ENCODE data around the gene KRT76. TPM values are rescaled to one million over a fixed set of nuclear protein-coding genes. Genes with fewer than 3 reads are reported as not detected.

KRT76 gene
- total and polyA plus RNA-seq, 2 experiments from 2014 or later, result not detected

DNA sequence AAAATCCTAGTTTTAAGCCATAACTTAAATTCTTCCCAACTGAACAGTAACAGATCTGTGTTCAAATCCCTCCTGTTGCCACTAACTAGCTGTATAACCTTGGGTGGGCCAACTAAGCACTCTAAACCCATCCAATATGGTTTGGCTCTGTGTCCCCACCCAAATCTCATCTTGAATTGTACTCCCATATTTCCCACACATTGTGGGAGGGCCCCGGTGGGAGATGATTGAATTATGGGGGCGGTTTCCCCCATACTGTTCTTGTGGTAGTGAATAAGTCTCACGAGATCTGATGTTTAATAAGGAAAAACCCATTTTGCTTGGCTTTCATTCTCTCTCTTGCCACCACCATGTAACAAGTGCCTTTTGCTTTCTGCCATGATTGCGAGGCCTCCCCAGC lies 38.0 kb upstream of the KRT76 start:
- H3K4me3 ChIP-seq, result no peak overlapping the region
- ATAC-seq (no peak), DNase-seq (ENCODE audit: low spot score) (no peak)
- H4K20me1 ChIP-seq (replicated peaks; ENCODE audit: insufficient read depth), result no peaks in the 10 kb centered on the region
- no peak overlapping the region for H3K4me2 ChIP-seq
- H3K27me3 ChIP-seq (ENCODE audit: insufficient read depth), result no peaks in the 10 kb centered on the region
- H3K9me3 Mint-ChIP-seq, result no peaks in the 10 kb centered on the region
- H3K4me1 ChIP-seq (ENCODE audit: insufficient read depth), result no peaks in the 10 kb centered on the region
- no peak overlapping the region for H3K27ac Mint-ChIP-seq
- H3K27me3 Mint-ChIP-seq (ENCODE audit: insufficient read depth, low read depth, poor library complexity), result peaks cover 4% of the 10 kb centered on the region
- H3K9me2 ChIP-seq (ENCODE audit: insufficient read depth), result no peaks in the 10 kb centered on the region
- H3F3A ChIP-seq (replicated peaks; ENCODE audit: low read depth), result no peaks in the 10 kb centered on the region
- TF ChIP-seq, protein P1, sequence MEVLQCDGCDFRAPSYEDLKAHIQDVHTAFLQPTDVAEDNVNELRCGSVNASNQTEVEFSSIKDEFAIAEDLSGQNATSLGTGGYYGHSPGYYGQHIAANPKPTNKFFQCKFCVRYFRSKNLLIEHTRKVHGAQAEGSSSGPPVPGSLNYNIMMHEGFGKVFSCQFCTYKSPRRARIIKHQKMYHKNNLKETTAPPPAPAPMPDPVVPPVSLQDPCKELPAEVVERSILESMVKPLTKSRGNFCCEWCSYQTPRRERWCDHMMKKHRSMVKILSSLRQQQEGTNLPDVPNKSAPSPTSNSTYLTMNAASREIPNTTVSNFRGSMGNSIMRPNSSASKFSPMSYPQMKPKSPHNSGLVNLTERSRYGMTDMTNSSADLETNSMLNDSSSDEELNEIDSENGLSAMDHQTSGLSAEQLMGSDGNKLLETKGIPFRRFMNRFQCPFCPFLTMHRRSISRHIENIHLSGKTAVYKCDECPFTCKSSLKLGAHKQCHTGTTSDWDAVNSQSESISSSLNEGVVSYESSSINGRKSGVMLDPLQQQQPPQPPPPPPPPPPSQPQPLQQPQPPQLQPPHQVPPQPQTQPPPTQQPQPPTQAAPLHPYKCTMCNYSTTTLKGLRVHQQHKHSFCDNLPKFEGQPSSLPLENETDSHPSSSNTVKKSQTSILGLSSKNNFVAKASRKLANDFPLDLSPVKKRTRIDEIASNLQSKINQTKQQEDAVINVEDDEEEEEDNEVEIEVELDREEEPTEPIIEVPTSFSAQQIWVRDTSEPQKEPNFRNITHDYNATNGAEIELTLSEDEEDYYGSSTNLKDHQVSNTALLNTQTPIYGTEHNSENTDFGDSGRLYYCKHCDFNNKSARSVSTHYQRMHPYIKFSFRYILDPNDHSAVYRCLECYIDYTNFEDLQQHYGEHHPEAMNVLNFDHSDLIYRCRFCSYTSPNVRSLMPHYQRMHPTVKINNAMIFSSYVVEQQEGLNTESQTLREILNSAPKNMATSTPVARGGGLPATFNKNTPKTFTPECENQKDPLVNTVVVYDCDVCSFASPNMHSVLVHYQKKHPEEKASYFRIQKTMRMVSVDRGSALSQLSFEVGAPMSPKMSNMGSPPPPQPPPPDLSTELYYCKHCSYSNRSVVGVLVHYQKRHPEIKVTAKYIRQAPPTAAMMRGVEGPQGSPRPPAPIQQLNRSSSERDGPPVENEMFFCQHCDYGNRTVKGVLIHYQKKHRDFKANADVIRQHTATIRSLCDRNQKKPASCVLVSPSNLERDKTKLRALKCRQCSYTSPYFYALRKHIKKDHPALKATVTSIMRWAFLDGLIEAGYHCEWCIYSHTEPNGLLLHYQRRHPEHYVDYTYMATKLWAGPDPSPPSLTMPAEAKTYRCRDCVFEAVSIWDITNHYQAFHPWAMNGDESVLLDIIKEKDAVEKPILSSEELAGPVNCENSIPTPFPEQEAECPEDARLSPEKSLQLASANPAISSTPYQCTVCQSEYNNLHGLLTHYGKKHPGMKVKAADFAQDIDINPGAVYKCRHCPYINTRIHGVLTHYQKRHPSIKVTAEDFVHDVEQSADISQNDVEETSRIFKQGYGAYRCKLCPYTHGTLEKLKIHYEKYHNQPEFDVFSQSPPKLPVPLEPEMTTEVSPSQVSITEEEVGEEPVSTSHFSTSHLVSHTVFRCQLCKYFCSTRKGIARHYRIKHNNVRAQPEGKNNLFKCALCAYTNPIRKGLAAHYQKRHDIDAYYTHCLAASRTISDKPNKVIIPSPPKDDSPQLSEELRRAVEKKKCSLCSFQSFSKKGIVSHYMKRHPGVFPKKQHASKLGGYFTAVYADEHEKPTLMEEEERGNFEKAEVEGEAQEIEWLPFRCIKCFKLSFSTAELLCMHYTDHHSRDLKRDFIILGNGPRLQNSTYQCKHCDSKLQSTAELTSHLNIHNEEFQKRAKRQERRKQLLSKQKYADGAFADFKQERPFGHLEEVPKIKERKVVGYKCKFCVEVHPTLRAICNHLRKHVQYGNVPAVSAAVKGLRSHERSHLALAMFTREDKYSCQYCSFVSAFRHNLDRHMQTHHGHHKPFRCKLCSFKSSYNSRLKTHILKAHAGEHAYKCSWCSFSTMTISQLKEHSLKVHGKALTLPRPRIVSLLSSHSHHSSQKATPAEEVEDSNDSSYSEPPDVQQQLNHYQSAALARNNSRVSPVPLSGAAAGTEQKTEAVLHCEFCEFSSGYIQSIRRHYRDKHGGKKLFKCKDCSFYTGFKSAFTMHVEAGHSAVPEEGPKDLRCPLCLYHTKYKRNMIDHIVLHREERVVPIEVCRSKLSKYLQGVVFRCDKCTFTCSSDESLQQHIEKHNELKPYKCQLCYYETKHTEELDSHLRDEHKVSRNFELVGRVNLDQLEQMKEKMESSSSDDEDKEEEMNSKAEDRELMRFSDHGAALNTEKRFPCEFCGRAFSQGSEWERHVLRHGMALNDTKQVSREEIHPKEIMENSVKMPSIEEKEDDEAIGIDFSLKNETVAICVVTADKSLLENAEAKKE (CRISPR knock-in tag; IDR thresholded peaks at IDR 0.05), result no peak
- TF ChIP-seq, protein P2, sequence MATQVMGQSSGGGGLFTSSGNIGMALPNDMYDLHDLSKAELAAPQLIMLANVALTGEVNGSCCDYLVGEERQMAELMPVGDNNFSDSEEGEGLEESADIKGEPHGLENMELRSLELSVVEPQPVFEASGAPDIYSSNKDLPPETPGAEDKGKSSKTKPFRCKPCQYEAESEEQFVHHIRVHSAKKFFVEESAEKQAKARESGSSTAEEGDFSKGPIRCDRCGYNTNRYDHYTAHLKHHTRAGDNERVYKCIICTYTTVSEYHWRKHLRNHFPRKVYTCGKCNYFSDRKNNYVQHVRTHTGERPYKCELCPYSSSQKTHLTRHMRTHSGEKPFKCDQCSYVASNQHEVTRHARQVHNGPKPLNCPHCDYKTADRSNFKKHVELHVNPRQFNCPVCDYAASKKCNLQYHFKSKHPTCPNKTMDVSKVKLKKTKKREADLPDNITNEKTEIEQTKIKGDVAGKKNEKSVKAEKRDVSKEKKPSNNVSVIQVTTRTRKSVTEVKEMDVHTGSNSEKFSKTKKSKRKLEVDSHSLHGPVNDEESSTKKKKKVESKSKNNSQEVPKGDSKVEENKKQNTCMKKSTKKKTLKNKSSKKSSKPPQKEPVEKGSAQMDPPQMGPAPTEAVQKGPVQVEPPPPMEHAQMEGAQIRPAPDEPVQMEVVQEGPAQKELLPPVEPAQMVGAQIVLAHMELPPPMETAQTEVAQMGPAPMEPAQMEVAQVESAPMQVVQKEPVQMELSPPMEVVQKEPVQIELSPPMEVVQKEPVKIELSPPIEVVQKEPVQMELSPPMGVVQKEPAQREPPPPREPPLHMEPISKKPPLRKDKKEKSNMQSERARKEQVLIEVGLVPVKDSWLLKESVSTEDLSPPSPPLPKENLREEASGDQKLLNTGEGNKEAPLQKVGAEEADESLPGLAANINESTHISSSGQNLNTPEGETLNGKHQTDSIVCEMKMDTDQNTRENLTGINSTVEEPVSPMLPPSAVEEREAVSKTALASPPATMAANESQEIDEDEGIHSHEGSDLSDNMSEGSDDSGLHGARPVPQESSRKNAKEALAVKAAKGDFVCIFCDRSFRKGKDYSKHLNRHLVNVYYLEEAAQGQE (IDR thresholded peaks at IDR 0.05; ENCODE audit: unreplicated experiment), result no peak
- TF ChIP-seq POLR2AphosphoS5 (IDR thresholded peaks at IDR 0.05; ENCODE audit: low read depth), result no peak
- no peak for TF ChIP-seq JUNB (IDR thresholded peaks at IDR 0.05; ENCODE audit: unreplicated experiment)
- TF ChIP-seq CREB1 (CRISPR knock-in tag; IDR thresholded peaks at IDR 0.05; ENCODE audit: low read depth), result no peak
- TF ChIP-seq ZNF114 (CRISPR knock-in tag; IDR thresholded peaks at IDR 0.05), result no peak
- TF ChIP-seq, protein P3, sequence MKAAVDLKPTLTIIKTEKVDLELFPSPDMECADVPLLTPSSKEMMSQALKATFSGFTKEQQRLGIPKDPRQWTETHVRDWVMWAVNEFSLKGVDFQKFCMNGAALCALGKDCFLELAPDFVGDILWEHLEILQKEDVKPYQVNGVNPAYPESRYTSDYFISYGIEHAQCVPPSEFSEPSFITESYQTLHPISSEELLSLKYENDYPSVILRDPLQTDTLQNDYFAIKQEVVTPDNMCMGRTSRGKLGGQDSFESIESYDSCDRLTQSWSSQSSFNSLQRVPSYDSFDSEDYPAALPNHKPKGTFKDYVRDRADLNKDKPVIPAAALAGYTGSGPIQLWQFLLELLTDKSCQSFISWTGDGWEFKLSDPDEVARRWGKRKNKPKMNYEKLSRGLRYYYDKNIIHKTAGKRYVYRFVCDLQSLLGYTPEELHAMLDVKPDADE (IDR thresholded peaks at IDR 0.05), result no peak
- no peak for TF ChIP-seq NANOG (IDR thresholded peaks at IDR 0.05; ENCODE audit: borderline replicate concordance)
- no peak for TF ChIP-seq EZH2phosphoT487 (IDR thresholded peaks at IDR 0.05; ENCODE audit: unreplicated experiment)
- TF ChIP-seq STAT1 (IDR thresholded peaks at IDR 0.05; ENCODE audit: unreplicated experiment), result no peak
- no peak for TF ChIP-seq EZH2 (IDR thresholded peaks at IDR 0.05; ENCODE audit: low read depth, unreplicated experiment)
- TF ChIP-seq, protein P4, sequence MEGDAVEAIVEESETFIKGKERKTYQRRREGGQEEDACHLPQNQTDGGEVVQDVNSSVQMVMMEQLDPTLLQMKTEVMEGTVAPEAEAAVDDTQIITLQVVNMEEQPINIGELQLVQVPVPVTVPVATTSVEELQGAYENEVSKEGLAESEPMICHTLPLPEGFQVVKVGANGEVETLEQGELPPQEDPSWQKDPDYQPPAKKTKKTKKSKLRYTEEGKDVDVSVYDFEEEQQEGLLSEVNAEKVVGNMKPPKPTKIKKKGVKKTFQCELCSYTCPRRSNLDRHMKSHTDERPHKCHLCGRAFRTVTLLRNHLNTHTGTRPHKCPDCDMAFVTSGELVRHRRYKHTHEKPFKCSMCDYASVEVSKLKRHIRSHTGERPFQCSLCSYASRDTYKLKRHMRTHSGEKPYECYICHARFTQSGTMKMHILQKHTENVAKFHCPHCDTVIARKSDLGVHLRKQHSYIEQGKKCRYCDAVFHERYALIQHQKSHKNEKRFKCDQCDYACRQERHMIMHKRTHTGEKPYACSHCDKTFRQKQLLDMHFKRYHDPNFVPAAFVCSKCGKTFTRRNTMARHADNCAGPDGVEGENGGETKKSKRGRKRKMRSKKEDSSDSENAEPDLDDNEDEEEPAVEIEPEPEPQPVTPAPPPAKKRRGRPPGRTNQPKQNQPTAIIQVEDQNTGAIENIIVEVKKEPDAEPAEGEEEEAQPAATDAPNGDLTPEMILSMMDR (conservative IDR thresholded peaks at IDR 0.05; ENCODE audit: low read depth in 2 of 2), result no peak
- TF ChIP-seq ZNF331 (CRISPR knock-in tag; IDR thresholded peaks at IDR 0.05; ENCODE audit: low read depth), result no peak
- H2AFZ ChIP-seq, result no peak overlapping the region
- no peaks in the 10 kb centered on the region for H3K36me3 ChIP-seq (ENCODE audit: insufficient read depth)
- no peaks in the 10 kb centered on the region for H3K4me1 Mint-ChIP-seq
- no peak overlapping the region for H3K27ac ChIP-seq (ENCODE audit: low read depth)
- H3K36me3 Mint-ChIP-seq (ENCODE audit: low read depth), result no peaks in the 10 kb centered on the region
- H3K4me3 Mint-ChIP-seq, result no peak overlapping the region
- no peaks in the 10 kb centered on the region for H3K79me2 ChIP-seq (replicated peaks; ENCODE audit: insufficient read depth)

Measured in GM23338 (cell line).